Adipose tissue (tissue), 3 donors: ENCODE results near the gene OPA1. TPM values are rescaled to one million over a fixed set of nuclear protein-coding genes. Genes with fewer than 3 reads are reported as not detected.

ENCODE experiments used
- H3K27ac ChIP-seq: one replicate; pipeline ENCODE4 v1.5.1; 2013; ENCODE audit warnings: low read depth, low read length
- WGBS, 3 donors: extraction: QIAGEN DNeasy Blood & Tissue Kit; methylation state at CpG; one replicate each; pipeline ENCODE4 v1.1.7; 2013; 5-methylcytosine and 5-hydroxymethylcytosine counted together
- polyA plus RNA-seq, 3 donors: library from polyadenylated mRNA; stranded (reverse); fragments of 200-250 nt; gene quantifications; one replicate each; pipeline ENCODE4 v1.2.3, GENCODE V29; 2013
- donor health status: healthy with polysubstance abuse.
- donor health status: Bipolar disorder and iron deficiency.
- donor health status: healthy.

Gene OPA1
- polyA plus RNA-seq, 3 donors, result 10.5 to 19.1 (median 17.8) TPM

- WGBS, 3 donors, result 46 to 55% (median 48%) methylated on average over 3 of the region's 3 CpGs
- H3K27ac ChIP-seq, result no peak overlapping the region
Observed at GRCh38 chr3:193630005-193630404, 37.0 kb downstream of the OPA1 start.

- WGBS, 3 donors, result 74 to 84% (median 82%) methylated on average over 3 of the region's 3 CpGs
- no peak overlapping the region for H3K27ac ChIP-seq
Observed at GRCh38 chr3:193637831-193638230, 44.8 kb downstream of the OPA1 start.

- no peak overlapping the region for H3K27ac ChIP-seq
- WGBS, 3 donors, result 90 to 98% (median 91%) methylated on average over 3 of the region's 3 CpGs
Observed at GRCh38 chr3:193638833-193639232, 45.8 kb downstream of the OPA1 start.

- 68 to 89% (median 74%) methylated on average over 5 of the region's 5 CpGs for WGBS, 3 donors
- no peak overlapping the region for H3K27ac ChIP-seq
Observed at GRCh38 chr3:193640165-193640715, 47.2 kb downstream of the OPA1 start.

- WGBS, 3 donors, result 85 to 93% (median 92%) methylated on average over 4 of the region's 4 CpGs
- no peak overlapping the region for H3K27ac ChIP-seq
Observed at GRCh38 chr3:193640728-193641439, 47.9 kb downstream of the OPA1 start.

- 77 to 92% (median 91%) methylated on average over 3 of the region's 3 CpGs for WGBS, 3 donors
- no peak overlapping the region for H3K27ac ChIP-seq
Observed at GRCh38 chr3:193641440-193641775, 48.4 kb downstream of the OPA1 start.

GRCh38 chr3:193645806-193646205 lies 52.8 kb downstream of the OPA1 start:
- H3K27ac ChIP-seq, result no peak overlapping the region
- 60 to 85% (median 82%) methylated on average over 6 of the region's 6 CpGs for WGBS, 3 donors

- no peak overlapping the region for H3K27ac ChIP-seq
- WGBS, 3 donors, result 70 to 89% (median 88%) methylated on average over 2 of the region's 2 CpGs
Observed at GRCh38 chr3:193648542-193649076, 55.6 kb downstream of the OPA1 start.

GRCh38 chr3:193650585-193650984 lies 57.6 kb downstream of the OPA1 start:
- no peak overlapping the region for H3K27ac ChIP-seq
- 96 to 97% (median 97%) methylated on average over 2 of the region's 2 CpGs for WGBS, 3 donors

GRCh38 chr3:193655831-193656433 lies 62.9 kb downstream of the OPA1 start:
- no peak overlapping the region for H3K27ac ChIP-seq

GRCh38 chr3:193656445-193656844 lies 63.4 kb downstream of the OPA1 start:
- H3K27ac ChIP-seq, result no peak overlapping the region
- WGBS, 3 donors, result 89 to 92% (median 90%) methylated on average over 3 of the region's 3 CpGs

More at GRCh38 chr3:193655831-193656433, 62.9 kb downstream of the OPA1 start:
- 70 to 79% (median 79%) methylated on average over 4 of the region's 4 CpGs for WGBS, 3 donors

GRCh38 chr3:193656878-193657282 lies 63.9 kb downstream of the OPA1 start:
- 87 to 95% (median 91%) methylated on average over 6 of the region's 6 CpGs for WGBS, 3 donors
- no peak overlapping the region for H3K27ac ChIP-seq

GRCh38 chr3:193660171-193660570 lies 67.2 kb downstream of the OPA1 start:
- WGBS, 3 donors, result 84 to 97% (median 97%) methylated on average over 1 of the region's 1 CpG
- H3K27ac ChIP-seq, result no peak overlapping the region

- 79 to 86% (median 81%) methylated on average over 4 of the region's 4 CpGs for WGBS, 3 donors
- no peak overlapping the region for H3K27ac ChIP-seq
Observed at GRCh38 chr3:193660698-193661411, 67.8 kb downstream of the OPA1 start.

- 76 to 82% (median 81%) methylated on average over 7 of the region's 7 CpGs for WGBS, 3 donors
Observed at GRCh38 chr3:193662757-193663322, 69.8 kb downstream of the OPA1 start.

GRCh38 chr3:193665370-193665989 lies 72.5 kb downstream of the OPA1 start:
- no peak overlapping the region for H3K27ac ChIP-seq
- WGBS, 3 donors, result 95 to 99% (median 98%) methylated on average over 1 of the region's 1 CpG

More at GRCh38 chr3:193662757-193663322, 69.8 kb downstream of the OPA1 start:
- no peak overlapping the region for H3K27ac ChIP-seq

GRCh38 chr3:193673845-193674244 lies 80.8 kb downstream of the OPA1 start:
- no peak overlapping the region for H3K27ac ChIP-seq
- 91 to 95% (median 93%) methylated on average over 7 of the region's 7 CpGs for WGBS, 3 donors

- no peak overlapping the region for H3K27ac ChIP-seq
- 93 to 95% (median 95%) methylated on average over 9 of the region's 9 CpGs for WGBS, 3 donors
Observed at GRCh38 chr3:193674714-193675113, 81.7 kb downstream of the OPA1 start.
